ENCODE results near the gene PAX7. TPM values are rescaled to one million over a fixed set of nuclear protein-coding genes. Genes with fewer than 3 reads are reported as not detected.
"Not testable (repeated sequence)": the region's sequence is repeated elsewhere in the genome, so short reads cannot be mapped to it uniquely, and the experiment has no call there.

The PAX7 gene
- total RNA-seq, 2 donors from 2014 or later, result not detected

DNA sequence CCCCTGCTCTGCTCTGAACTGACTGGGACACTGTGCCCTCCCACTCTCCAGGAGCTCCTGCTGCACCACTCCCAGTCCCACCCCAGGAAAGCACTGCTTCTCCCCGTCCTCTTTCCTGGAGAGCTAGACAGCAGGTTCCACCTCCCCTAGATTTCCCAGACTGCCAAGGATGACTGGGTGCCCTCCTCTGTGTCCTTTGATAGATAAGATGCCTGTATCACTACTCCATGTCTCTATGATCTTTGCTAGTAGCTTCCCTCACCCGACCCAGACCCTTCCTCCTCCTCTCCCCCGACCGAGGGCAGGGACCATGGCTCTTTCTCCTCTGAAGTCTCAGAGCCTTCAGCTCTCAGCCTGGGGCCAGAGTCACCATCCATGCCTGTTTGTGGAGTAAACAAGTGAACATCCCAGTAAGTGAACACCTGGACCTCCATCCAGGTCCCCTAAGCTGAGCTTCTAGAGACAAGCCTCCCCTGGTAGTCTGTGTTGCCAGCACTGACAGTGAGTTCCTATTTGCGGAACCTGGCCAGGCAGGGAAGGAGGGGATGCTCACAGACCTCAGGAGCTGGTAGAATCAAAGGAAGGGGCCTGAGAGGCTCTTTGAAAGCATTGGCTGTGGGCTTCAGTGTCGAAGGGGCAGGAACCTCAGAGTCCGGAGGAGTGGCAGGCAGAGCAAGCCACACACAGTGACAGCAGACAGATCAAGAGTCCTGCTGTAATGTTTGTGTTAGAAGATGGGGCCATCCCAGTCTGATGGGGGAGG is 104.0 kb downstream of the PAX7 start:
- Mint-ChIP-seq H3K9me3 (no peaks in the 10 kb centered on the region), H3K27ac (no peak overlapping the region), H3K36me3 (no peaks in the 10 kb centered on the region), H3K4me3 (no peak overlapping the region), H3K27me3 (peaks cover 17 to 21% of the 10 kb centered on the region in 2 donors), H3K4me1 (ENCODE audit: low read depth in 2 of 2) (no peaks in the 10 kb centered on the region)
- ATAC-seq, result no peak
- no peak for DNase-seq (ENCODE audit: low spot score)

DNA sequence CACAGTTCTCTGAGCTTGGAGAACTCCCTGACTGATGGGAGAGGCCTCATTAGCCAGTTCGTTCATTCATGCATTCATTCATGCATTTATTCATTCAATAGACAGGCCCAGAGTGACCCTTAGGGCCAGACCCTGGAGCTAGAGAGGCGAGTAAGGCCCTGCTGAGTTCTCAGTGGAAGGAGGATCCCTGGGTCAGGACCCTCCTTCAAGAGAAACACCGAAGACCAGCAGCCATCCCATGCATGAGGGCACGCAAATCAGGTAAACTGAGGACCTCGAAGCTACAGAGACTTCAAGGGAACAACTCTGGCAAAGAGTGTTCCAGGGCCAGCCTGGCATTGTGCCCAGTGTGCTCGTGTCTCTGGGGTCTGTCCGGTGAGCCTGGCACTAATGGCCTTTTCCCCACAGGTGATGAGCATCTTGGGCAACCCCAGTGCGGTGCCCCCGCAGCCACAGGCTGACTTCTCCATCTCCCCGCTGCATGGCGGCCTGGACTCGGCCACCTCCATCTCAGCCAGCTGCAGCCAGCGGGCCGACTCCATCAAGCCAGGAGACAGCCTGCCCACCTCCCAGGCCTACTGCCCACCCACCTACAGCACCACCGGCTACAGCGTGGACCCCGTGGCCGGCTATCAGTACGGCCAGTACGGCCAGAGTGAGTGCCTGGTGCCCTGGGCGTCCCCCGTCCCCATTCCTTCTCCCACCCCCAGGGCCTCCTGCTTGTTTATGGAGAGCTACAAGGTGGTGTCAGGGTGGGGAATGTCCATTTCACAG is 104.8 kb downstream of the PAX7 start:
- H3K4me1 Mint-ChIP-seq (ENCODE audit: low read depth in 2 of 2), result no peaks in the 10 kb centered on the region
- no peak overlapping the region for H3K27ac Mint-ChIP-seq
- H3K36me3 Mint-ChIP-seq, result no peaks in the 10 kb centered on the region
- no peak overlapping the region for H3K4me3 Mint-ChIP-seq
- H3K9me3 Mint-ChIP-seq, result no peaks in the 10 kb centered on the region
- ATAC-seq (no peak), DNase-seq (ENCODE audit: low spot score) (no peak)
- H3K27me3 Mint-ChIP-seq, result peaks cover 17 to 23% of the 10 kb centered on the region in 2 donors

DNA sequence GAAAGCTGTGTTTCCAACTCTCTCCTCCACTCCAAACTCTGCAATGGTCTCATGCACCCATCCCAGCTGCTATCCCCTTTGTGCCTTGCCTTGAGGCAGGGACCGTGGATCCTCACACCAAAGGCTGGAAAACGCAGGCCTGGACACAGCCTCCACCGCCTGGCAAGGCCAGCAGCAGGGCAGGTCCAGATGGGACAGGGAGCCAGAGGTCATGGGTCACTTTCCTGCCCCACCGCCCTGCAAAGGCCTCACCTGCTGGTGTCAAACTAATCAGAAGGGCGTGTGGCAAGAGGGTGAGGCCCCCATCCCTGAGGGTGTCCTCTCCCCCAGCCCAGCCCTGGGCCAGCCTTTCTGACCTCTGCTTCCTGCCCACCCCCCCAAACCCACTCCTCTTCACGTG is 106.3 kb downstream of the PAX7 start:
- H3K36me3 Mint-ChIP-seq, result no peaks in the 10 kb centered on the region
- ATAC-seq (no peak), DNase-seq (ENCODE audit: low spot score) (no peak)
- peaks cover 20 to 28% of the 10 kb centered on the region in 2 donors for H3K27me3 Mint-ChIP-seq
- no peak overlapping the region for H3K4me3 Mint-ChIP-seq
- no peaks in the 10 kb centered on the region for H3K9me3 Mint-ChIP-seq
- no peaks in the 10 kb centered on the region for H3K4me1 Mint-ChIP-seq (ENCODE audit: low read depth in 2 of 2)
- no peak overlapping the region for H3K27ac Mint-ChIP-seq

DNA sequence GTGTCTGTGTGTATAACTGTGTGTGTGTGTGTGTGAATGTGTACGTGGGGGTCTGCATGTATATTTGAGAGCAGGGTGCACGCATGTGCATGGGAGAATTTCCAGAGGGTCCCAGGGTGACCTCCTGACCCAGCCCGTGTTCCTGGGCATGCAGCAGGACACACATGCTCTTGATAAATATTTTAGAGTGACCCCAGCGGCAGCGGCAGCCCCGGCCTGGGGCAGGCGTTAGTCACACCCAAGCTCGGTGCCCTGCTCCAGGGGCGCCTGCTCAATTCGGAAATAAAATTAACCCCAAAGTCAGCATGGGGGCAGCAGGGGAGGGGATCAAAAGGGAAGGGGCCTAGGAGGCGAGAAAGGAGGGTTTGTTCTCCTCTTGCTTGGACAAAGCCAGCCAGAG is 107.5 kb downstream of the PAX7 start:
- Mint-ChIP-seq H3K4me1 (ENCODE audit: low read depth in 2 of 2) (no peaks in the 10 kb centered on the region), H3K36me3 (no peaks in the 10 kb centered on the region), H3K27me3 (peaks cover 16 to 24% of the 10 kb centered on the region in 2 donors), H3K27ac (no peak overlapping the region), H3K4me3 (no peak overlapping the region), H3K9me3 (no peaks in the 10 kb centered on the region)
- DNase-seq (ENCODE audit: low spot score) (no peak), ATAC-seq (no peak)

DNA sequence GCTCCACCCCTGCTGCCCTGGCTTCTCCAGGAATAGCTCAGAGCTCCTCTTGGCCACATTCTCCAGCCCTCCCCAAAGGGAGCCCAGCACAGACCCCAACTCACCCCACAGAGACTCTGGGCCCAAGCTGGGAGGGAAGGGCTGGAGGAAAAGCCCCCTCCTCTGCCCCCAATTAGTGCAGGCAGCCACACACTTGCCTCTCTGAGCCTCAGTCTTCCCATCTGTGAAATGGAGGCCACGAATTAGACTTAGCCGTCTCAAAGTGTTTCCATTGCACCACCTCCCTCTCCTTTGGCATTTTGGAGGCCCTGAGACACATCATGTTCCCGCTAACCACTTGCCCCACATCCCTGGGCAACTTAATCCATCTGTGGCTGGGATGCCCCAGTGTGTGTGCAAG is 108.0 kb downstream of the PAX7 start:
- no peak overlapping the region for H3K4me3 Mint-ChIP-seq
- no peaks in the 10 kb centered on the region for H3K4me1 Mint-ChIP-seq (ENCODE audit: low read depth in 2 of 2)
- no peaks in the 10 kb centered on the region for H3K36me3 Mint-ChIP-seq
- H3K9me3 Mint-ChIP-seq, result no peaks in the 10 kb centered on the region
- no peak overlapping the region for H3K27ac Mint-ChIP-seq
- no peak for DNase-seq (ENCODE audit: low spot score)
- ATAC-seq, result no peak
- peaks cover 16 to 22% of the 10 kb centered on the region in 2 donors for H3K27me3 Mint-ChIP-seq

DNA sequence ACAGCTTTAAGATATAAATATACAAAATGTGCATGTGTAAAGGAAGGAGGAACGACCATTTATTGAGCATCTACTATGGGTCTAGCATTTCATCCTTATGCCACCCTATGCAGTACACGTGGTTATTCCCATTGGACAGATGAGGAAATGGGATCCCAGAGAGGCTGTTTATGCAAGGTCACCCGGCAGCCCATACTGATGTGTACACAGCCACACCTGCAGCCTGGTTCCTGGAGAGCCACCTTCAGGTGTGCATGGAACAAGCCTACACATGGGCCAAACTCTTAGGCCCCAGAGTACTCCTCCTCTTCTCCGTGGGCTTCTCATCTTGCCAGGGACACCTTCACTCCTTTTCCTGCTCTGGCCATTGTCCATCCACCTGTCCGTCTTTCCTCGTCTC is 108.8 kb downstream of the PAX7 start:
- no peaks in the 10 kb centered on the region for H3K4me1 Mint-ChIP-seq (ENCODE audit: low read depth in 2 of 2)
- DNase-seq (ENCODE audit: low spot score) (no peak), ATAC-seq (no peak)
- no peaks in the 10 kb centered on the region for H3K9me3 Mint-ChIP-seq
- H3K36me3 Mint-ChIP-seq, result no peaks in the 10 kb centered on the region
- peaks cover 20 to 24% of the 10 kb centered on the region in 2 donors for H3K27me3 Mint-ChIP-seq
- H3K27ac Mint-ChIP-seq, result no peak overlapping the region
- no peak overlapping the region for H3K4me3 Mint-ChIP-seq

DNA sequence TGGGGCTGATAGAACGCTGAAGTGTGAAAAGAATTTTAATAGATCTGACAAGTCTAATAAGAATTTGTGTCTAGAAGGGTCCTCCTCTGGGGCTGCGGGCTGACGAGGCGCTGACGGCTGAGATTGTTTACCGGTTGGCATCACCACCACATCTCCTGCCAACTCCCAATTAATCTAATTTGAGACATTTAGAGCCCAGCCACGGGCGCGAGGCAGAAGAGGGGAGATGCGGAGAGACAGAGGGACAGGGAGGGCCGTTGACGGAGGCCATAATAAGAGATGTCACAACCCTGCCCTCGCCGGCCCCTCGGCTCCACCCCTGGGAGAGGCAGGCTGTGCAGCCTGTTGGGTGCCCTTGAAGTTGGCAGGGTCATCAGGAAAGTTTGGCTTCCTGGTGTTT is 109.3 kb downstream of the PAX7 start:
- Mint-ChIP-seq H3K27ac (no peak overlapping the region), H3K9me3 (no peaks in the 10 kb centered on the region), H3K4me3 (no peak overlapping the region), H3K27me3 (peaks cover 18 to 21% of the 10 kb centered on the region in 2 donors), H3K4me1 (ENCODE audit: low read depth in 2 of 2) (no peaks in the 10 kb centered on the region), H3K36me3 (no peaks in the 10 kb centered on the region)
- no peak for ATAC-seq
- no peak for DNase-seq (ENCODE audit: low spot score)

DNA sequence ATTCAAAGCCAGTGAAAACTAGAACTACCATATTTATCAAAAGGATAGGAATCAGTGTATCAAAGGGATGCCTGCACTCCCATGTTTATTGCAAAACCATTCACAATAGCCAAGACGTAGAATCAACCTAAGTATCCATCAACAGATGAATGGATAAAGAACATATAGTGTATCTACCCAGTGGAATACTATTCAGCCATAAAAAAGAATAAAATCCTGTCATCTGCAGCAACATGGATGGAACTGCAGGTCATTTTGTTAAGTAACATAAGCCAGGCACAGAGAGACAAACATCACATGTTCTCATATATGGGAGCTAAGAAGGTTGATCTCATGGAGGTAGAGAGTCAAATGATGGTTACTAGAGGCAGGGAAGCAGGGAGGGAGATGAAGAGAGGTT is 110.0 kb downstream of the PAX7 start:
- no peak overlapping the region for H3K27ac Mint-ChIP-seq
- DNase-seq (ENCODE audit: low spot score) (no peak), ATAC-seq (no peak)
- H3K9me3 Mint-ChIP-seq, result no peaks in the 10 kb centered on the region
- H3K4me3 Mint-ChIP-seq, result no peak overlapping the region
- H3K27me3 Mint-ChIP-seq, result peaks cover 18 to 20% of the 10 kb centered on the region in 2 donors
- no peaks in the 10 kb centered on the region for H3K4me1 Mint-ChIP-seq (ENCODE audit: low read depth in 2 of 2)
- no peaks in the 10 kb centered on the region for H3K36me3 Mint-ChIP-seq

DNA sequence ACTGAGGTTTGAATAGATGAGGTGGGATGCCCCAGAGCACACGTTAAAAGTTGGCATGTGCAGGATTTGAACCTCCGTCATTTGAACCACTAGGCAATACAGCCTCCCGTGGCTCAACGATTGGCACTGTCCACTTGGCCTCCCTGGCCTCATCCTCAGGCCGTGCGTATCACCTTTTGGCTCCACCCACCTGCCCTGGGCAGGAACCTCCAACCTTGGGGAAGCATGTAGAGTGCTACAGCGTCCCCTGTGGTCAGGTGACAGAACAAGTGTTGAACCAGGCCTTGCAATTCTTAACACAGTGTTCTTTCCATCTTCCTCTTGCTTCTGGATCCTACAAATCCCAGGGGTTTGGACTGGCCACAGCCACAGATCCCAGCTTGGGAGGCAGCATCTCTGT is 112.6 kb downstream of the PAX7 start:
- Mint-ChIP-seq H3K4me3 (no peak overlapping the region), H3K27me3 (peaks cover 21 to 33% of the 10 kb centered on the region in 2 donors), H3K9me3 (no peaks in the 10 kb centered on the region), H3K36me3 (no peaks in the 10 kb centered on the region), H3K27ac (no peak overlapping the region), H3K4me1 (ENCODE audit: low read depth in 2 of 2) (no peaks in the 10 kb centered on the region)
- ATAC-seq (no peak), DNase-seq (ENCODE audit: low spot score) (no peak)

DNA sequence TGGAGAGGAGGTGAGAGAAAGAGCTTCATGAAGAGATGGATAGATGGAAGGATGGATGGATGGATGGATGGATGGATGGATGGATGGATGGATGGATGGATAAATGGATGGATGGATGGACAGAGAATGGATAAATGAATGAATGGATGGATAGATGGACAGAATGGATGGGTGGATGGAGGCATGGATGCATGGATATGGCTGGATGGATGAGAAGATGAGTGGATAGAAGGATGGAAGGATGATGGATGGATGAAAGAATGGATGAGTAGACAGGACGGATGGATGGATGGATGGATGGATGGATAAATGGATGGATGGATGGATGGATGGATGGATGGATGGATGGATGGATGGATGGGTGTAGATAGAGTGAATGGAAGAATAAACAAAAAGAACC is 113.7 kb downstream of the PAX7 start:
- DNase-seq (ENCODE audit: low spot score); H3K27ac Mint-ChIP-seq; H3K4me3 Mint-ChIP-seq; H3K9me3 Mint-ChIP-seq; ATAC-seq; H3K4me1 Mint-ChIP-seq (ENCODE audit: low read depth in 2 of 2); H3K36me3 Mint-ChIP-seq: not testable (repeated sequence)
- peaks cover 23 to 38% of the 10 kb centered on the region in 2 donors for H3K27me3 Mint-ChIP-seq

DNA sequence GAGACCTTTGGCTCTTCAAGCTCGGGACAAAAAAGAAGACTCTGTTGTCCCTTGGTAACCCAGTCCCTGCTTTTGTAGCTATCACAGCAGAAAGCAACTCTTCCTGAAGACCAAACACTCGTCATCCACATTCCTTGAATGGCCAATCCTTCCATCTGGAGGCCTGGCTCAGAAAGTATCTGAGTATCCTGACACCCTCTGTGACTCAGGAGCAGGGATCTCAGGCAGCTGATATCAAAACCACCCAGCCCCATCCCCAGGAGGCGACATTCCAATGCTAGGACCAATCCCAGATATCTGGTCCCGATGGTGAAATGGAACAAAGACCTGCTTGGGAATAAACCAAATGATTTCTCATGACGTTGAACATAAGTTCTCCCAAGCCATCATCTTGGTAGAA is 116.3 kb downstream of the PAX7 start:
- Mint-ChIP-seq H3K27ac (no peak overlapping the region), H3K9me3 (no peaks in the 10 kb centered on the region), H3K36me3 (no peaks in the 10 kb centered on the region), H3K4me1 (ENCODE audit: low read depth in 2 of 2) (no peaks in the 10 kb centered on the region), H3K4me3 (no peak overlapping the region), H3K27me3 (peaks cover 22 to 30% of the 10 kb centered on the region in 2 donors)
- DNase-seq (ENCODE audit: low spot score), result no peak
- ATAC-seq, result no peak

DNA sequence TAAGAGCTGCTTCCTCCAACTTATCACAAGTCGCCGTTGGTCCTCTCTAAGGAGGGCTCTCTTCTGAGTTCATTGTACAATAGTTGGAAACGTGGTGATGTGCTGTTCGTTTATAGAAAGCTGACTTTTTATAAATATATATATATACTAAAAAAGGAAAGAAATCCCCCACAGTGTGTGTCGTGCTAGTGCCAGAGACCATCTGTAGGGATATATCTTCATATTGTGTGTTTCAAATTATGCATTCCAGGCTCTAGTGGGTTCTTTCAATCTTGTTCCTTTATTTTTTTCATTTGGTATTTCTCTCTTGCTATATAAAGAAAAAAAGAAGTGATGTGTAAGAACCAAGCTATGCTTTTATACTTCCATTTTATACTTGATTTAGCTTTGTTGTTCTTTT is 117.0 kb downstream of the PAX7 start:
- no peak overlapping the region for H3K4me3 Mint-ChIP-seq
- DNase-seq (ENCODE audit: low spot score) (no peak), ATAC-seq (no peak)
- peaks cover 22 to 30% of the 10 kb centered on the region in 2 donors for H3K27me3 Mint-ChIP-seq
- H3K9me3 Mint-ChIP-seq, result no peaks in the 10 kb centered on the region
- no peaks in the 10 kb centered on the region for H3K36me3 Mint-ChIP-seq
- H3K27ac Mint-ChIP-seq, result no peak overlapping the region
- H3K4me1 Mint-ChIP-seq (ENCODE audit: low read depth in 2 of 2), result no peaks in the 10 kb centered on the region

DNA sequence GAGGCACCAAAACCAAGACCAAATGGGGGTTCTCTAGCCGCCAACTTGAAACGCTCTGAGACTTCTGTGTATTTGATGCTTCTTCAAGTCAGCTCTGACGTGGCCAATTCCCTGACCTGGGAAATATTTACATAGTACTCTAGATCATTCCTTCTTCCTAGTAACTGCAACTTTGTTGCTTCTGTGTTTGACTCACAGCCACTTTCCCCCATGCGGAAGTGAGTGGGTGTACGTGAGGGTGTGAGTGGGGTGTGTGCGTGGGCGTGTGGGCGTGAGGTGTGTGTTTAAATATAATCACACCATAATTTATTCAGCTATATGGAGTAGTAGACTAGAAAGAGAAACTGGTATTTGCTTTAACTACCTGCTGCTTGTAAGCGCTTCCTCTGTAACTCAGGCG is 117.8 kb downstream of the PAX7 start:
- H3K36me3 Mint-ChIP-seq, result no peaks in the 10 kb centered on the region
- H3K9me3 Mint-ChIP-seq, result no peaks in the 10 kb centered on the region

DNA sequence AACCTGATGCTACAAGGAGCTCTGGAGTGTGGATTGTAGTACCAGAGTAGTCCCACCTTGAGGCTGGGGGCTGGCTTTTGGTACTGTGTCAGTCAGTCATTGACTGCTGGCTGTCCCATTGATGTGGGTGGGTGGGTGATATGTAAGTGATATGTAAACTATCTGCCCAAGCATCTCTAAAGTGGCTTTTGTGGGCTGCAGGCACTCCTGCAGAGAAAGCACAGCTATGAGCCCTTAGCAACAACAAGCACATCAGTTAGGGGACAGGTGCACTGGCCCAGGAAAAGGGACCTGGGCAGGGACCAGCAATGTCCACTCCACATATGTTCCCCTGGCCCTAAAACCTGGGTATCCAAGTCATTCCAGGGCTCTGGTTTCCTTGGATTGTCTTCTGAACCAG is 118.9 kb downstream of the PAX7 start:
- no peaks in the 10 kb centered on the region for H3K9me3 Mint-ChIP-seq
- H3K27ac Mint-ChIP-seq, result no peak overlapping the region
- DNase-seq (ENCODE audit: low spot score) (no peak), ATAC-seq (no peak)
- peaks cover 7% of the 10 kb centered on the region for H3K36me3 Mint-ChIP-seq
- peaks cover 19 to 30% of the 10 kb centered on the region in 2 donors for H3K27me3 Mint-ChIP-seq
- no peaks in the 10 kb centered on the region for H3K4me1 Mint-ChIP-seq (ENCODE audit: low read depth in 2 of 2)
- H3K4me3 Mint-ChIP-seq, result no peak overlapping the region

More for the DNA sequence above, 117.8 kb downstream of the PAX7 start:
- no peak overlapping the region for H3K4me3 Mint-ChIP-seq
- ATAC-seq (no peak), DNase-seq (ENCODE audit: low spot score) (no peak)
- H3K27me3 Mint-ChIP-seq, result peaks cover 22 to 30% of the 10 kb centered on the region in 2 donors
- H3K27ac Mint-ChIP-seq, result no peak overlapping the region
- H3K4me1 Mint-ChIP-seq (ENCODE audit: low read depth in 2 of 2), result no peaks in the 10 kb centered on the region

Data from natural killer cell treated with Interleukin-12 subunit alpha and Interleukin-12 subunit beta and Interleukin-15 and Interleukin-18, amount 100 ng/mL, for 72 hours (primary cell).